HepG2 (cell line): ENCODE results near the gene PLXNC1. TPM values are rescaled to one million over a fixed set of nuclear protein-coding genes. Genes with fewer than 3 reads are reported as not detected.

Experiments used
- CREB3 ChIP-seq: sonication (generic); formaldehyde crosslinking; IDR thresholded peaks from 2 replicates; pipeline ENCODE4 v1.5.0; 2020; ENCODE audit warnings: missing genetic modification reagents
- FOXA3 ChIP-seq: IDR thresholded peaks from 2 replicates; pipeline ENCODE4 v1.6.1; 2016; ENCODE audit warnings: missing genetic modification reagents, missing compliant biosample characterization
- HNF4G ChIP-seq, 2 experiments: sonication (generic) in 1 of 2; formaldehyde crosslinking in 1 of 2; IDR thresholded peaks; 2 replicates each; pipeline versions ENCODE4 v1.4.0 to v1.6.1; 2011 to 2020; ENCODE audit warnings: borderline replicate concordance in 2 of 2, low read depth in 2 of 2, mild to moderate bottlenecking in 2 of 2, low read length in 1 of 2, missing genetic modification reagents in 1 of 2, moderate library complexity in 1 of 2
- KAT2B ChIP-seq: fragments of 150-350 bp; IDR thresholded peaks from 2 replicates; pipeline ENCODE4 v1.6.1; 2014; ENCODE audit warnings: low read depth, low read length, borderline replicate concordance
- KDM6A ChIP-seq: IDR thresholded peaks from 2 replicates; pipeline ENCODE4 v1.6.1; 2016; ENCODE audit warnings: low read depth
- MBNL3 ChIP-seq: fragments of 250-450 bp; sonication (Bioruptor Pico); conservative IDR thresholded peaks from 2 replicates; pipeline ENCODE4 v1.8.0; 2022; ENCODE audit warnings: mild to moderate bottlenecking, inconsistent platforms
- MXI1 ChIP-seq: IDR thresholded peaks from 3 replicates; pipeline ENCODE4 v1.6.1; 2012; ENCODE audit warnings: low read depth, low read length, inconsistent platforms, borderline replicate concordance
- PRDM15 ChIP-seq: sonication (generic); formaldehyde crosslinking; IDR thresholded peaks from 2 replicates; pipeline ENCODE4 v1.4.0; 2020; ENCODE audit warnings: missing genetic modification reagents
- REL ChIP-seq: sonication (generic); formaldehyde crosslinking; conservative IDR thresholded peaks from 2 replicates; pipeline ENCODE4 v1.8.0; 2022; ENCODE audit warnings: mild to moderate bottlenecking, missing genetic modification reagents, moderate library complexity
- REXO4 ChIP-seq: sonication (generic); formaldehyde crosslinking; IDR thresholded peaks from 2 replicates; pipeline ENCODE4 v1.8.0; 2022; ENCODE audit warnings: missing genetic modification reagents, mild to moderate bottlenecking, borderline replicate concordance
- SALL1 ChIP-seq: sonication (generic); formaldehyde crosslinking; IDR thresholded peaks from 2 replicates; pipeline ENCODE4 v1.8.0; 2022; ENCODE audit warnings: mild to moderate bottlenecking, missing genetic modification reagents
- SAP130 ChIP-seq: IDR thresholded peaks from 2 replicates; pipeline ENCODE4 v1.6.1; 2016; ENCODE audit warnings: low read depth
- SKI ChIP-seq: fragments of 450-650 bp; IDR thresholded peaks from one replicate; pipeline ENCODE4 v1.6.1; 2018; ENCODE audit warnings: mild to moderate bottlenecking; ENCODE audit not compliant: partially characterized antibody
- STAT6 ChIP-seq: sonication (generic); formaldehyde crosslinking; IDR thresholded peaks from 2 replicates; pipeline ENCODE4 v1.4.0; 2020; ENCODE audit warnings: missing genetic modification reagents, mild to moderate bottlenecking, borderline replicate concordance
- THAP11 ChIP-seq: IDR thresholded peaks from 2 replicates; pipeline ENCODE4 v1.6.1; 2016; ENCODE audit warnings: missing biosample characterization, missing genetic modification reagents
- THAP8 ChIP-seq: sonication (generic); formaldehyde crosslinking; IDR thresholded peaks from 2 replicates; pipeline ENCODE4 v1.5.1; 2020; ENCODE audit warnings: missing genetic modification reagents, mild to moderate bottlenecking, borderline replicate concordance
- ZNF101 ChIP-seq: sonication (generic); formaldehyde crosslinking; IDR thresholded peaks from 2 replicates; pipeline ENCODE4 v1.4.0; 2020; ENCODE audit warnings: mild to moderate bottlenecking, low read depth, missing genetic modification reagents, borderline replicate concordance
- ZNF468 ChIP-seq: sonication (generic); formaldehyde crosslinking; IDR thresholded peaks from 2 replicates; pipeline ENCODE4 v1.8.0; 2022; ENCODE audit warnings: mild to moderate bottlenecking, moderate library complexity, missing genetic modification reagents
- ZNF569 ChIP-seq: sonication (generic); formaldehyde crosslinking; IDR thresholded peaks from 2 replicates; pipeline ENCODE4 v1.5.0; 2020; ENCODE audit warnings: mild to moderate bottlenecking, missing genetic modification reagents, moderate library complexity, borderline replicate concordance
- ZNF850 ChIP-seq: sonication (generic); formaldehyde crosslinking; conservative IDR thresholded peaks from 2 replicates; pipeline ENCODE4 v1.9.0; 2021; ENCODE audit warnings: mild to moderate bottlenecking, missing genetic modification reagents
- ZNF883 ChIP-seq: sonication (generic); formaldehyde crosslinking; IDR thresholded peaks from 2 replicates; pipeline ENCODE4 v1.5.1; 2020; ENCODE audit warnings: mild to moderate bottlenecking, missing genetic modification reagents; ENCODE audit errors: not compliant biosample characterization
- polyA plus RNA-seq, 8 experiments: library from polyadenylated mRNA; depleted of rRNA in 3 of 8; stranded (reverse) in 7 of 8; unstranded in 1 of 8; fragments of >200 nt; fragmentation: Illumina TruSeq in 4 of 8; extraction: Trizol in 4 of 8; gene quantifications; 2 replicates each; pipeline versions ENCODE4 v1.2.1 to v1.2.3, GENCODE V29; 2011 to 2016; ENCODE audit warnings: low read depth in 4 of 8, missing spikeins in 1 of 8, mixed read lengths in 1 of 8; ENCODE audit not compliant: insufficient read depth in 1 of 8
- total RNA-seq, 5 experiments: library from RNA; depleted of rRNA; stranded (reverse); fragments of >200 nt; fragmentation: Illumina TruSeq; extraction: Trizol; gene quantifications; 2 replicates each; pipeline ENCODE4 v1.2.3, GENCODE V29; 2016; ENCODE audit warnings: low read depth in 1 of 5

PLXNC1 gene
- total and polyA plus RNA-seq, 2 of the 13 experiments (the other 11 are each of a cell fraction or from before 2014, with no cell fraction given) = 6.6 to 11.2 TPM

GRCh38 chr12:94277426-94278000 lies 129.1 kb downstream of the PLXNC1 start (continued):
- peak; percentile 34; the same call in 1 of the 2 replicates for TF ChIP-seq SALL1 (CRISPR knock-in tag)
- peak; percentile 93 for TF ChIP-seq HNF4G (IDR thresholded peaks at IDR 0.05; ENCODE audit: borderline replicate concordance, low read depth, low read length)
- TF ChIP-seq HNF4G (CRISPR knock-in tag; IDR thresholded peaks at IDR 0.05; ENCODE audit: borderline replicate concordance, low read depth) = no peak
- TF ChIP-seq ZNF101 (CRISPR knock-in tag) = no peak
- TF ChIP-seq ZNF850 (CRISPR knock-in tag) = no peak
- TF ChIP-seq ZNF569 (CRISPR knock-in tag) = no peak
- TF ChIP-seq MXI1 = no peak
- no peak for TF ChIP-seq STAT6 (CRISPR knock-in tag)
- no peak for TF ChIP-seq ZNF883
- TF ChIP-seq KAT2B = no peak
- TF ChIP-seq ZNF468 (CRISPR knock-in tag) = no peak
- no peak for TF ChIP-seq MBNL3 (CRISPR knock-in tag)
- TF ChIP-seq THAP11 (CRISPR knock-in tag) = no peak
- no peak for TF ChIP-seq REXO4 (CRISPR knock-in tag)
- no peak for TF ChIP-seq SKI
- TF ChIP-seq FOXA3 (CRISPR knock-in tag) = 0 out of 2 replicates have a peak, but pooled peaks have one; percentile 24
- no peak for TF ChIP-seq THAP8 (CRISPR knock-in tag)
- TF ChIP-seq SAP130 (CRISPR knock-in tag) = peak; percentile 38; the same call in 1 of the 2 replicates
- no peak for TF ChIP-seq REL (CRISPR knock-in tag)
- no peak for TF ChIP-seq CREB3 (CRISPR knock-in tag)
- TF ChIP-seq KDM6A (CRISPR knock-in tag) = no peak
- no peak for TF ChIP-seq PRDM15 (CRISPR knock-in tag)
